Natural killer cell (primary cell): ENCODE measurements around the gene FGD2. TPM values are rescaled to one million over a fixed set of nuclear protein-coding genes. Genes with fewer than 3 reads are reported as not detected.
A peak's percentile ranks its signal among the peaks of the same experiment; 100 is the strongest.

Source experiments
- ATAC-seq, 3 donors: fragments of 150-1000 bp in 2 of 3; fragments of 200-7000 bp in 1 of 3; cut with Tn5 transposase; 1 replicate in 1 of 3; 2 replicates in 2 of 3; pipeline ENCODE4 v1.10.0; 2021; ENCODE audit warnings: mild to moderate bottlenecking in 2 of 3, moderate library complexity in 2 of 3
- DNase-seq, 2 donors: peaks; one replicate each; pipeline versions ENCODE4 v3.0.0 to v3.0.0-alpha.2; 2013 to 2021; ENCODE audit warnings: mixed read lengths in 1 of 2
- H3K27ac ChIP-seq: one replicate; pipeline ENCODE4 v1.5.1; 2013; ENCODE audit warnings: mild to moderate bottlenecking, low read length
- H3K27me3 ChIP-seq: one replicate; pipeline ENCODE4 v1.6.1; 2013; ENCODE audit warnings: low read length; ENCODE audit not compliant: control insufficient read depth, insufficient read depth
- H3K36me3 ChIP-seq: one replicate; pipeline ENCODE4 v1.6.1; 2013; ENCODE audit warnings: low read length; ENCODE audit not compliant: control insufficient read depth, insufficient read depth
- H3K4me1 ChIP-seq: one replicate; pipeline ENCODE4 v1.6.1; 2013; ENCODE audit warnings: low read length; ENCODE audit not compliant: control insufficient read depth, insufficient read depth
- H3K4me3 ChIP-seq: one replicate; pipeline ENCODE4 v1.5.1; 2013; ENCODE audit warnings: low read length
- H3K9me3 ChIP-seq: one replicate; pipeline ENCODE4 v1.6.1; 2013; ENCODE audit warnings: low read length; ENCODE audit not compliant: control insufficient read depth, insufficient read depth
- H3K27ac Mint-ChIP-seq, 2 donors: one replicate each; pipeline ENCODE4 v1.8.0; 2022; ENCODE audit warnings: mild to moderate bottlenecking in 2 of 2, mixed read lengths in 2 of 2, moderate library complexity in 1 of 2
- H3K27me3 Mint-ChIP-seq, 2 donors: one replicate each; pipeline ENCODE4 v1.8.0; 2022; ENCODE audit warnings: low read depth in 2 of 2, mixed read lengths in 2 of 2
- H3K36me3 Mint-ChIP-seq: one replicate; pipeline ENCODE4 v1.8.0; 2022; ENCODE audit warnings: mixed read lengths
- H3K4me1 Mint-ChIP-seq, 2 donors: one replicate each; pipeline ENCODE4 v1.8.0; 2022; ENCODE audit warnings: mixed read lengths in 2 of 2
- H3K4me3 Mint-ChIP-seq: one replicate; pipeline ENCODE4 v1.8.0; 2022; ENCODE audit warnings: mild to moderate bottlenecking, moderate library complexity, mixed read lengths
- H3K9me3 Mint-ChIP-seq, 2 donors: one replicate each; pipeline ENCODE4 v1.8.0; 2022; ENCODE audit warnings: mixed read lengths in 2 of 2
- CTCF ChIP-seq: fragments of 200-600 bp; IDR thresholded peaks from one replicate; pipeline ENCODE4 v1.8.0; 2022; ENCODE audit warnings: antibody characterized with exemption
- WGBS: methylation state at CpG from one replicate; pipeline ENCODE4 v1.1.7; 2013; ENCODE audit warnings: missing lambda C conversion rate; ENCODE audit not compliant: insufficient coverage; 5-methylcytosine and 5-hydroxymethylcytosine counted together
- intact Hi-C: fragments of 100-400 bp; cut with micrococcal nuclease; formaldehyde crosslinking; loops from one replicate; pipeline ENCODE4 v1.14.2; 2022
- total RNA-seq, 4 donors: library from RNA; stranded (reverse); fragments of 120-200 nt in 1 of 4; gene quantifications; one replicate each; pipeline versions ENCODE4 v1.2.3 to v1.2.4, GENCODE V29; 2013 to 2022

The FGD2 gene
- total RNA-seq, 3 donors from 2014 or later (not counting 1 experiment from before 2014, with no cell fraction given), result 6.3 to 22.3 (median 14.1) TPM

GRCh38 chr6:36964349-36964748, 41.1 kb upstream of the FGD2 start:
- intact Hi-C loops, result no loop called here
- Histone ChIP-seq H3K4me1 (peaks cover 27% of the 10 kb centered on the region), H3K9me3 (no peaks in the 10 kb centered on the region), H3K36me3 (peaks cover 23% of the 10 kb centered on the region), H3K4me3 (no peak overlapping the region), H3K27ac (no peak overlapping the region), H3K27me3 (no peaks in the 10 kb centered on the region)
- Mint-ChIP-seq H3K36me3 (no peaks in the 10 kb centered on the region), H3K4me1 (peaks cover 12 to 25% of the 10 kb centered on the region in 2 donors), H3K9me3 (no peaks in the 10 kb centered on the region), H3K27ac (peak overlapping the region in 1 of 2 donors; percentile 57), H3K4me3 (no peak overlapping the region), H3K27me3 (peaks cover 13 to 15% of the 10 kb centered on the region in 2 donors)
- no peak for DNase-seq
- no peak for ATAC-seq
- TF ChIP-seq CTCF, result no peak
- 89% methylated on average over 4 of the region's 6 CpGs for WGBS

- Mint-ChIP-seq H3K9me3 (no peaks in the 10 kb centered on the region), H3K27ac (no peak overlapping the region), H3K36me3 (no peaks in the 10 kb centered on the region), H3K4me3 (no peak overlapping the region), H3K4me1 (peaks cover 12 to 25% of the 10 kb centered on the region in 2 donors), H3K27me3 (peaks cover 13 to 15% of the 10 kb centered on the region in 2 donors)
- H3K4me3 ChIP-seq, result no peak overlapping the region
- peaks cover 27% of the 10 kb centered on the region for H3K4me1 ChIP-seq
- ATAC-seq, result no peak
- no peak for DNase-seq
- H3K9me3 ChIP-seq, result no peaks in the 10 kb centered on the region
- WGBS, result 67% methylated on average over 4 of the region's 4 CpGs
- H3K27me3 ChIP-seq, result no peaks in the 10 kb centered on the region
- peaks cover 29% of the 10 kb centered on the region for H3K36me3 ChIP-seq
- TF ChIP-seq CTCF, result no peak
- intact Hi-C loops, result no loop called here
- H3K27ac ChIP-seq, result no peak overlapping the region
These were observed 40.5 kb upstream of the FGD2 start for GRCh38 chr6:36964908-36965307.

- Histone ChIP-seq H3K27me3 (no peaks in the 10 kb centered on the region), H3K4me3 (no peak overlapping the region), H3K36me3 (peaks cover 53% of the 10 kb centered on the region), H3K9me3 (no peaks in the 10 kb centered on the region), H3K4me1 (peaks cover 27% of the 10 kb centered on the region), H3K27ac (no peak overlapping the region)
- Mint-ChIP-seq H3K4me1 (peaks cover 12 to 25% of the 10 kb centered on the region in 2 donors), H3K4me3 (no peak overlapping the region), H3K27me3 (peaks cover under 1 to 7% of the 10 kb centered on the region in 2 donors), H3K36me3 (no peaks in the 10 kb centered on the region), H3K9me3 (no peaks in the 10 kb centered on the region), H3K27ac (peak overlapping the region in 1 of 2 donors; percentile 26)
- 87% methylated on average over 3 of the region's 3 CpGs for WGBS
- DNase-seq, result no peak
- intact Hi-C loops, result no loop called here
- no peak for ATAC-seq
- TF ChIP-seq CTCF, result no peak
These were observed 38.2 kb upstream of the FGD2 start for GRCh38 chr6:36967301-36967700.

GRCh38 chr6:36967757-36968156, 37.7 kb upstream of the FGD2 start:
- Mint-ChIP-seq H3K27ac (no peak overlapping the region), H3K4me3 (no peak overlapping the region), H3K27me3 (peaks cover 0 to 3% of the 10 kb centered on the region in 2 donors), H3K9me3 (no peaks in the 10 kb centered on the region), H3K36me3 (no peaks in the 10 kb centered on the region), H3K4me1 (peaks cover 8 to 22% of the 10 kb centered on the region in 2 donors)
- Histone ChIP-seq H3K27me3 (no peaks in the 10 kb centered on the region), H3K4me3 (no peak overlapping the region), H3K27ac (no peak overlapping the region), H3K4me1 (peaks cover 23% of the 10 kb centered on the region), H3K36me3 (peaks cover 57% of the 10 kb centered on the region), H3K9me3 (no peaks in the 10 kb centered on the region)
- TF ChIP-seq CTCF, result no peak
- no peak for DNase-seq
- ATAC-seq, result no peak
- 95% methylated on average over 4 of the region's 4 CpGs for WGBS
- intact Hi-C loops, result no loop called here
